Ovary (tissue), 3 donors: Measurements from ENCODE around the gene CLDND2.

Experiments used
- POLR2A ChIP-seq: fragments of 450-650 bp; IDR thresholded peaks from one replicate; pipeline ENCODE4 v1.6.1; 2017; ENCODE audit warnings: antibody characterized with exemption, mild to moderate bottlenecking, moderate library complexity
- TF ChIP-seq, protein P1 (sequence below), 3 donors: fragments of 450-650 bp in 2 of 3; fragments of 200-600 bp in 1 of 3; IDR thresholded peaks; one replicate each; pipeline versions ENCODE4 v1.5.1 to v1.8.0; 2016 to 2022; ENCODE audit warnings: antibody characterized with exemption in 3 of 3, mild to moderate bottlenecking in 1 of 3
- donor health status: DM: no; HTN: no; CAD: no.

DNA sequence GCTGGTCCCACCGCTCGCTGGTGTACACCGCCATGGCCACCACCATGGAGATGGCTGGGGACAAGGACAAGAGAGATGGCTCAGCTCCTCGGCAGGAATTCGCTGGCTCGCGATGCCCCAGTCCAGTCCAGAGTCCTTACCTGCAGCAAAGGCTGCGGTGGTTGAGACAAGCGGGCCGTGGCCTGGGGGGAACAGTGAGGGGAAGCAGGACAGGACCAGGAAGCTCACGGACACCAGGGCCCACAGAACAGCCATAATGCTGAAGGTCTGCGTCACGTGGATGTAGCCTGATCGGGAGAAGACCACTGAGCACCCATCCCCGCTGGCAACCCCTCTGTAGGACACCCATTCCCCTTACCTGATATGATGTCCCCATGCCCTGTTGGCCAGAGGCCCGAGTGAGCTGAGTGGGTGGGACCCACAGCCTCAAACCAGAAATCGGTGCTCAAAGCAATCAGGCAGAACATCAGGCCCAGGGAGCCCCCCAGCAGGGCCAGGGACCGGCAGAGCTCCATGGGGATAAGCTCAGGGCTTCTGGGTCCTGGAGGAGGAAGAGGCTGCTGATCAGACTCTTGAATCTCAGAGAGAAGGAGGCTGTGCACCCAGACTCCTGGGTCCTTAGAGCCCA lies 3.3 kb upstream of the CLDND2 start:
- TF ChIP-seq POLR2A: no peak
- TF ChIP-seq, protein P1, sequence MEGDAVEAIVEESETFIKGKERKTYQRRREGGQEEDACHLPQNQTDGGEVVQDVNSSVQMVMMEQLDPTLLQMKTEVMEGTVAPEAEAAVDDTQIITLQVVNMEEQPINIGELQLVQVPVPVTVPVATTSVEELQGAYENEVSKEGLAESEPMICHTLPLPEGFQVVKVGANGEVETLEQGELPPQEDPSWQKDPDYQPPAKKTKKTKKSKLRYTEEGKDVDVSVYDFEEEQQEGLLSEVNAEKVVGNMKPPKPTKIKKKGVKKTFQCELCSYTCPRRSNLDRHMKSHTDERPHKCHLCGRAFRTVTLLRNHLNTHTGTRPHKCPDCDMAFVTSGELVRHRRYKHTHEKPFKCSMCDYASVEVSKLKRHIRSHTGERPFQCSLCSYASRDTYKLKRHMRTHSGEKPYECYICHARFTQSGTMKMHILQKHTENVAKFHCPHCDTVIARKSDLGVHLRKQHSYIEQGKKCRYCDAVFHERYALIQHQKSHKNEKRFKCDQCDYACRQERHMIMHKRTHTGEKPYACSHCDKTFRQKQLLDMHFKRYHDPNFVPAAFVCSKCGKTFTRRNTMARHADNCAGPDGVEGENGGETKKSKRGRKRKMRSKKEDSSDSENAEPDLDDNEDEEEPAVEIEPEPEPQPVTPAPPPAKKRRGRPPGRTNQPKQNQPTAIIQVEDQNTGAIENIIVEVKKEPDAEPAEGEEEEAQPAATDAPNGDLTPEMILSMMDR (IDR thresholded peaks at IDR 0.05): no peak
